ENCODE results near the gene ERC2. TPM values are rescaled to one million over a fixed set of nuclear protein-coding genes. Genes with fewer than 3 reads are reported as not detected.

The ERC2 gene
- polyA plus RNA-seq, 3 donors, result 0.04 to 0.54 TPM; not detected in 1

DNA sequence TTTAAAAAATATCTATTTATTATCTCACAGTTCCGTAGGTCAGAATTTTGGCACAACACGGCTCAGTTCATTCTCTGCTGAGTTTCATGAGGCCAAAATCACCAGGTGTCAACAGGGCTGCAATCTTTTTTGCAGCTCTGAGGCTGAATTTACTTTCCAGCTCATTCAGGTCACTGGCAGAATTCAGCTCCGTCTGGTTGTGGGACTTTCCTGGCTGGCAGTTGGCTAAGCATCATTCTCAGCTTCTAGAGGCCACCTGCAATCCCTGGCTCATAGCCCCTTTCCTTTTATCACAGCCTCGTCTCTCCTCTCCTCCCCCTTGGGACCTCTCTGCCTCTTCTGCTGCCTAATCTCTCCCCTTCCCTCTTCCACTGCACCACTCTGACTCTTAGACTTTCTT is 807.1 kb downstream of the ERC2 start:
- 49 to 67% (median 59%) methylated on average over 4 of the region's 4 CpGs for WGBS, 3 donors

DNA sequence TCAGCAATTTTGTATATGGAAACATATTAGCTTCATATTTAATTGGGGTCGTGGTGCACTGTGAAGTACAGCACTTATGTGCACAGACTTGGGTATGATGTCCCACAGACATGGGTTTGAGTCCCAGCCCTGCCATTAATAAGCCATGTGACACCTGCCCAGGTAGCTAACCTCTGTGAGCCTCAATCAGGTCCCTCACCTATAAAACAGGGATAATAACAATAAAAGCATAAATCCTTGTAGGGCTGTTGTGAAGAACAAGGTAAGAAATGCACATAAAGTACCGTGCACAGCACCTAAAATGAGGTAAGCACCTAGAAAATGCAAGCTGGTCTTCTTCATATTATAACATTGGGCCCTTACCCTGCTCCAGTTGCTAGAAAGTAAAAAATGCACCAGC is 807.6 kb downstream of the ERC2 start:
- H3K27ac ChIP-seq (ENCODE audit: low read depth, low read length), result no peak overlapping the region
- WGBS, 3 donors, result 76 to 92% (median 81%) methylated on average over 2 of the region's 2 CpGs

More for the DNA sequence above, 807.1 kb downstream of the ERC2 start:
- no peak overlapping the region for H3K27ac ChIP-seq (ENCODE audit: low read depth, low read length)

DNA sequence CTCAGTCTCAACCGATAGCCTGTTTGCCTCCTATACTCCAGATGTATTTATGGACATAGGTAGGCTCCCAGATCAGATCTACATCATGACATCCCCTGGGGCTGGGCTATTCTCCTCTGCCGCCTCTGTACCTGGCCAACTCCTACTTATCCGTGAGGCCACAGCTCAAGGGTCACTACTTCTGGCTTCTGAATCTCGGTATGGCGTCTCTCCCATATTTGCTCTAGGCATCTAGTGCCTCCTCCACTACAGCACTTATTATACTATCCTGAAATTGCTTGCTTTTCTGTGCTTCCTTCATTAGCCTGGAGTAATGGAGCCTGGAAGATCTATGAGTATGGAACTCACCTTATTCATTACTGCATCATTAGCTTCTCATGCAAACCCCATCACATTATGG is 808.6 kb downstream of the ERC2 start:
- H3K27ac ChIP-seq (ENCODE audit: low read depth, low read length), result no peak overlapping the region
- 87 to 95% (median 95%) methylated on average over 5 of the region's 5 CpGs for WGBS, 3 donors

DNA sequence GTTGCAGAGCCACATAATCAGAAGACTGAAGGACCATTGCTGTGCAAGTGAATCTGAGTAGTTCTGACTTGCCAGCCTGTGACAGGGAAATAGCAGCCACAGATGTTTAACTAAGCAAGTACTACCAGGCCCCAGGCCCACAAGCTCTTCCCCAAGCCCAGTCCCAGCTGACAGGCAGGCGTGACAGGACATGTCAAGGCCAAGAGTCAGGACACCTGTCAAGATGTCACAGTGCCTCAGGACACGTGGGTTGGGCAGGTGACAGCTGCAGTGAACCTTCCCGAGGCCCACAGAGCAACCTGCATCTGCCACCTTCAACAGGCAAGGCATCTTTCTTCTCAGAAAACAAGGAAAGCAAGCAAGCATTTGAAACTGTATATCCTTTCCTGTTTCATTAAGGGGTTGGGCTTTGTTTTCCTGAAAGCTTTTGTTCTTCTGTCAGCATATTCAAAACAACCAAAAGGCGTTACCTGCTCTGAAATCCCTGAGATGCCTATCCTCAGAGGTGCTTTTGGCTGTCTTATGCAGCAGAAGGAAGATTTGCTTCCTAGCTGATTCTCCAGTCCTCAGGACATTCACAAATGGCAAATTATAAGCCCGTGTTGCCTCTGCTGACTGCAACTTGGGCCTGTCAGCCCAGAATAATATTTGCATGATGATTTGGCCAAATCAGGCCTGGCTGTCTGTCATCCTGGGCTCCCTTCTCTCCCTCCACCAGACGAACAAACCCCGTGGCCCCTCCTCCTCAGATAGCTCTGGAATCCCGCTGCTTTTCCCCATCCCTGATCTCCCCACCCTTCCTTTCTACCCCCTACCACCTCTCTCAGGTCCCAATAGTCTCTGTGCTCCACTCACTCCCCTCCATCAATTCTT is 809.3 kb downstream of the ERC2 start:
- 63 to 82% (median 80%) methylated on average over 8 of the region's 8 CpGs for WGBS, 3 donors
- H3K27ac ChIP-seq (ENCODE audit: low read depth, low read length), result no peak overlapping the region

DNA sequence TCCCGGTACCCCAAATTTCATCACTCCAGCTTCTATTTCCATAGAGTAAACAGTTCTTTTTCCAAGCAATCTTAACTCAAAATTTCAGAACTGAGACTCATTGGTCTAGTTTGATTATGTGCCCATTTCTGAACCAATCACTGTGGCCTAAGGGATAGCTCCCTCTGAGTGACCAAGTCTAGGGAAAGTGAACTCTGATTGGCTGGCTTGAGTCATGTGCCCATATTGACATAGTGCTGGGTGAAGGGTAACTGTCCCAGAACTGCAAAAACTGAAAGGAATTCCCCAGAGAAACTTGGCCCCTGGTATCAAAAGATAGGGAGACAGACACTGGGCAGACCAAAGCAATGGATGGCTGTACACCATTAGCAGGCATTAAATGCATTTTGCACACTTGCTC is 810.0 kb downstream of the ERC2 start:
- no peak overlapping the region for H3K27ac ChIP-seq (ENCODE audit: low read depth, low read length)
- 93 to 100% (median 100%) methylated on average over 1 of the region's 1 CpG for WGBS, 3 donors

DNA sequence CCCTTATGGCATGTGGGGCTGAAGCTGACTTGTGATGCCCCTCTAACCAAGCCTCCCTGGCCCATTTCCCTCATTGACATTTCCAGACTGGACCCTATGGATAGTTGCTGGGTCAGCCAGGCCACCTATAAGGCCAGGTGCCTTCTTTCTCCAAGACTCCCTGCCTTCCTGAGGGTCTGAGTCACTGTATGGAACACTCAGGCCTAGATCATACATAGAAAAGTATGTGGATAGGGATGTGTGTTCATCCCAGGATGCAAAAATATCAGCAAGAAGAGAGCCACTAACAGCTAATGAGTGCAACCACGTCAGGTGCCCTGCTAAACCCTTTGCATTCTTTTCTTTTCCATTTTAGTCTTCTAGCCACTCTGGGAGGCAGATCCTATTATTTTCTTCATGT is 812.7 kb downstream of the ERC2 start:
- H3K27ac ChIP-seq (ENCODE audit: low read depth, low read length), result no peak overlapping the region
- 93 to 100% (median 97%) methylated on average over 1 of the region's 1 CpG for WGBS, 3 donors

DNA sequence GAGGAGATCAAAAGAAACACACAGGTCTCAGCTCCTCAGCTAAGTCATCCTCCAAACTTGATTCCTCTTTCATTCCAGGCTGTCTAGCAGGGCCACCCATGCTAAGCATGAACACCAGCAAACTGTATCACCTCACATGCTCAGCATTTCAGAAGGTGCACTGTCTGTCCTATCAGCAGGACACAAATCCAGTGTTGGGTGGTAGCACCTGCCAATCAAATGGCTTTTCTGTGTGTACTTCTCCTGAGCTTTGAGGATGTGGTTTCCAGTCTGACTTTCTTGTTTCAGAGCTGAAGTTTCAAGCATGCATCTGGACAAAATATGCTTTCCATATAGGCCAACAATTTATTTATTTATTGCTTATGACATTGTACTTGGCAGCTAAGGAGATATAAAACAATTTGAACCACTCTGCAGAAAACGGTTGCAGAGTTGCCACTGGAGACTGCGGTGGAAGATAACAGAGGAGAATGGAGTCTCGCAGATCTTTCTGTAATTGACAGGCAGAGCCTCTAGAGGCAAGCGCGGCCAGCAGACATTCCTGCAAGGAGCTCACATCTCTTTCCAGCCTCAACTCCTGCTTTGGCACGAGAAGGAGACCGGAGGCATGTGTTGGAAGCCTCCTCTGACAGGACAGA is 814.0 kb downstream of the ERC2 start:
- no peak overlapping the region for H3K27ac ChIP-seq (ENCODE audit: low read depth, low read length)
- 65 to 71% (median 70%) methylated on average over 7 of the region's 7 CpGs for WGBS, 3 donors

DNA sequence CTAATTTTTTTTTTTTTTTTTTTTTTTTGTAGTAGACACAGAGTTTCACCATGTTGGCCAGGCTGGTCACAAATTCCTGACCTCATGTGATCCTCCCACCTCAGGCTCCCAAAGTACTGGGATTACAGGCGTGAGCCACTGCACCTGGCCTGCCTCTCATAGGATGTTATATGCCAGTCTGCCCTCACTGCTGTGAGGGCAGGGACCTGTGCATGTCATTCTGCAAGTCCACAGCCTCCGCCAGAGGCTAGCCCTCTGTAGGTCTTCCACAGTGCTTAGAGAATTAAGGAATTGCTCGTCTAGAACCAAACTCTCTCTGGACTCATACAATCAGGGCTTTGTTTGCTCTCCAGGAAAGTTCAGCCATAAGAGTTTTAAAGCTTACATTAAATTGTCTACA is 817.3 kb downstream of the ERC2 start:
- H3K27ac ChIP-seq (ENCODE audit: low read depth, low read length), result no peak overlapping the region
- 85 to 96% (median 90%) methylated on average over 3 of the region's 3 CpGs for WGBS, 3 donors

DNA sequence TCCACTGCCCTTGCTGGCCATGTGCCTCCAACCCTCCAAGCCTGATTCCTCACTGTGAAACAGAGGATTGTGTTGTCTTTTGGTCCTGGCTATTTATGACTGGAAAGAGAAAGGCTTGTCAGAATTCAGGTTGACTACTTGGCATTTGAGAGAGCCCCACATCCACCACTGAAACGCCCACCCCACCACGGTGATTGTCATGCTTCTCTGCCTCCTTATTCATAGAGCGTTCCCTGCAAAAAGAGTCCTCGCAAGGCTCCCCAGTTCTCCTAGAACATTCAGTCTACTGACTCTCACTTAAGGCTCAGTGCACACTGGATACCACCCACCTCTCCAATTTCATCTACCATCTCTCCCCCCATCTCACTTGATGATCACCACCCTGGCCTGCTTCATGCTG is 818.3 kb downstream of the ERC2 start:
- H3K27ac ChIP-seq (ENCODE audit: low read depth, low read length), result no peak overlapping the region
- WGBS, 3 donors, result 75 to 91% (median 89%) methylated on average over 4 of the region's 4 CpGs

DNA sequence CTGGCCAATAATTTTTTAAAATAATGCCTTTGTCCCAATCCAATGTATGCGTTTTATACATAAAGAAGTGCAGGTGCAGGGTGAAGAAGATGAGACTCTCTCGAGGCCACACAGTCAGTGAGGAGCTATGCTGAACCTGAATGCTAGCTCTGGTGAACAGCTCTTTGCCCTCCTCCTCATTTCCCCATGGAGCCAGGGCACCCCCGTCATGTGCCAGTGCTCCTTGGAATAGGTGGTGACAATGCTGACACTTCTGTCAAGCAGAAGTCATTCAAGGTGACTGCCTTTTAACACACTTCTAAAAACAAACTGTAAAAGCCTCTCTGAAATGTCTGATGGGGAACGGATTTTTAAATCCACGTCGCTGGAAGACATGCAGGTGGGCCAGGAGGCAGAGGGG is 818.7 kb downstream of the ERC2 start:
- no peak overlapping the region for H3K27ac ChIP-seq (ENCODE audit: low read depth, low read length)
- WGBS, 3 donors, result 70 to 73% (median 72%) methylated on average over 6 of the region's 6 CpGs

DNA sequence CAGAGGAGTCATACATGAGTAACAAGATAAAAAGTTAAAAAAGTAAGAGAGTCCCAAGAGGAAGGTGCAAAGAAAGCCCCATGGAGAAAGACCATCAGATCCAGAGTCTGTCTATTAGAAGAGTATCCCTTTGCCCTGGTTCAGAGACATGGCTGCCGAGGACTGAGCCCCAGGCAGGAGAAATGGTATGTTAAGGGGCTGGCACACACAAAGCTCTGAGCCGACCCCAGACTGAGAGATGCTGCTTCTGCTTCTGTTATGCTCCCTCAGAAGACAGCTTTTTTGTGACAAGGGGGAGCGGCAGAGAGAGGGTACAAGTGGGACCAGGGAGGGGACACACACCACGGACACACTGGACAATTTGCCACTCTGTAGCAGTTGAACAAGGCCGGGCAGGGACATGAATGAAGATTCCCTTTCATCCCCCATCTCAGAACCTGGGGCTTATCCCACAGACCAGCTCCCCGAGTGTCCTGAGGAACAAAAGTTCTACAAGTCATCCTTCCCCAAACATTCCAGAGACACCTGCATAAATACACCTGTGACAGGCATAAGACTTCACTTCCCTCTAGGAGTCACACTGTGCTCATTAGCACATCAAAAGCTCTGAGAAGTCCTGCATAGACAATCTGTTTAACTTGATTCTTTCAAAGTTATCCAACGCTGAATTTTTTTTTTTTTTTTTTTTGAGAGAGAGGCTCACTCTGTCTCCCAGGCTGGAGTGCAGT is 819.5 kb downstream of the ERC2 start:
- H3K27ac ChIP-seq (ENCODE audit: low read depth, low read length), result no peak overlapping the region
- 56 to 81% (median 78%) methylated on average over 7 of the region's 7 CpGs for WGBS, 3 donors

DNA sequence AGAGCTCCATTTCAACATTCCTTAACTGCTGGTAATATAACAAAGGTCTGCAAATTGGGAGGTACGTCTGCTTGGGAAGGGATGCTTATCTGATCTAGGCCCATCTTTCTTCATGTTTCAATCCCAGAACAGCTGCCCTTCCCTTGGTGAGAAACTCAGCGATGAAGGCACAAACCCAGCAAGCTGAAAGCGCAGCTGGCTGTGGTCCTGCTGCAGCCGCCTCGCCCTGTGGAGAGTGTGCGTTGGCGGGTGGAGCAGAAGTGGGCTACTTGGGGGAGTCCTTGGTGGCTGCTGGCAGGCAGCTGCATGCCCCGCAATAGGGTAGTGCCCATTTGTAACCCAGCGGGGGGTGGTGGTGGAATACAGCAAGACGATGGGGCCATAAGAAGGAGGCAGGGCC is 820.6 kb downstream of the ERC2 start:
- H3K27ac ChIP-seq (ENCODE audit: low read depth, low read length), result no peak overlapping the region
- WGBS, 3 donors, result 66 to 71% (median 66%) methylated on average over 10 of the region's 10 CpGs

DNA sequence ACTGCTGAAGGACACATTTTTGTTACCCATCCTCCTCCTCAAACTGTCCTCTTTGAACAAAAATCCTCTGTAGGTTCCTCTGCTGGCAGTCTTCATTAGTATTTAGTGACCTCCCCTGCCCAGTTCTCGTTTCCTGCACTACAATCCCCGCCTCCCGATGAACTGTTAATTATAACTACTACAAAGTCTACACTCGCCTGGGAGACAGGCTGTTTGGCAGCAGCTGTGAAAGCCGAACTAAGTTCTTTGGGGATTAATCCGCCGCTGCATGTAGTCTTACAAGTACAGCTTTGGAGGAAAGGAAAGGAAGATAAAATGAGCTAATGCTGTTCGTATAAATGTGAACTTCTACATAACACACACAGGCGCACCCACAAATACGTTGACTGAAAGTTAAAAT is 821.2 kb downstream of the ERC2 start:
- 37 to 56% (median 46%) methylated on average over 10 of the region's 10 CpGs for WGBS, 3 donors
- H3K27ac ChIP-seq (ENCODE audit: low read depth, low read length), result no peak overlapping the region

DNA sequence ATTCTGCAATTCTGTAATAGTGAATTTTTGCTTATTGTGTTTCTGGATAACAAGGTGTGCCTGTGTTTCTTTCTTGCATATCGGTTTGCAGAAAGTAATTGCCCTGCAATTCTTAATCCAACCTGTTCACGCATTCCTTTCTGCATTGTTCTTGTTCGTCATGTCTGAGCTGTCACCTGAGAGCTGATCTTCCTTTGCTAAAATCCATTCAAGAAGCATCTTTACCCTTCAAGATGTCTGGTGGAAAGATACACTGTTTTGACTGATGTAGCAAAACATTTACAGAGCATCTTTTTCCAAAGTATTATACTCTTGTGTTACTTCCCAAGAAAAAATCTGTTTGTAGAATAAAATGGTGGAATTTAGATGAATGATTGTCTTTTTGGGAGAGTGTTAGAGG is 822.1 kb downstream of the ERC2 start:
- no peak overlapping the region for H3K27ac ChIP-seq (ENCODE audit: low read depth, low read length)
- WGBS, 3 donors, result 75 to 97% (median 96%) methylated on average over 3 of the region's 3 CpGs

DNA sequence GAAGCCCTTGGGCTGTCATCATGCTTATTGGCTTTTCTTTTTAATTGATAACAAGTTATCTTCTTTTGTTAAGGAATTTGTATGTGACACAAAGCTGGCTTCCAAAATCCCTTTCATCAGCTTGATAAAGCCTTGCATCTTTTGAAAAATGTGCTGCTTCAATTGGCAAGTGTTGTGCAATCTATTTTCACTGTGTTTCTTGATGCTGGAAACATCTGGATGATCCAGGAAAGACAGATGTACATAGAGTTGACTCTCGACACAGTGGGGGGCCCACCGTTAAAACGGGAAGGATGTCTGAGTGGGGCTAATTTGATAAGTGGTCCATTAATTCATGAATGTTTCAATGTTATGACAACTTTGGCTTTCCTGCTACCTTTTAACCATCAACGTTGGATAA is 822.8 kb downstream of the ERC2 start:
- 21 to 34% (median 31%) methylated on average over 4 of the region's 4 CpGs for WGBS, 3 donors
- no peak overlapping the region for H3K27ac ChIP-seq (ENCODE audit: low read depth, low read length)

DNA sequence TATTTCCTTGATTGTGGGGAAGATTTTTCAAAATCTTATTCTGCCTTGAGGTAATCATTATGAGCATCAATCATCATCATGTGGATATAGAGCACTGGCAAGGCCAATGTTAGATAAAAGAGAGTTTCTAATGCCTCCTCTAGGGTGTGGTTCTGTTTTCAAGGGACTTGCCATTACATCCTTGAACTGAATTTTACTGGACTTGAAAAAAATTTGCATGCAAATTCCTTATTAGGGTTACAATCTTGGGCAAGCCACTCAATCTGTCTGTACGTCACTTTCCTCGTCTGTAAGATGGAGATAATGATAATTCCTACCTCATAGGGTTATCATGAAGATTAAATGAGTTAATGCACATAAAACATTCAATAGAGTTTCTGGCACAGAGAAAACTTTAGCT is 825.0 kb downstream of the ERC2 start:
- WGBS, 3 donors, result 70 to 94% (median 85%) methylated on average over 2 of the region's 2 CpGs
- H3K27ac ChIP-seq (ENCODE audit: low read depth, low read length), result no peak overlapping the region

DNA sequence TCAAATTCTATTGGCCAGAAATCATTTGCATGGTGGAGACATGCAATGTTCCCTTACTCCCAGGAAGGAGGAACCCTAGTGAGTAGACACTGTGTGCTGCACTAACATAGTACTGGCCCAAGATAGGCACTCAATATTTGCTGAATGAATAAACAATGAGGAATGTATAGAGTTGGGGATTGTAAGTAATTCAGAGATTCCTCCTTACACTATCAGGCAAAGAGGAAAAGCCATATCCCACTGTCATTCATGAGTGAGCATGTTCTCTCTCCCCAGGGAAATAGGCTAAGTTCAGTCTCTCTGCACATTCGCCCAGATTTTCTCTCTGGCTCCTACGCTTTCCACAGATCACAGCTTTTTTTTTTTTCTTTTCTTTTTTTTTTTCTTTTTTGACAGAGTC is 826.3 kb downstream of the ERC2 start:
- WGBS, 3 donors, result 82 to 87% (median 84%) methylated on average over 2 of the region's 2 CpGs
- H3K27ac ChIP-seq (ENCODE audit: low read depth, low read length), result no peak overlapping the region

DNA sequence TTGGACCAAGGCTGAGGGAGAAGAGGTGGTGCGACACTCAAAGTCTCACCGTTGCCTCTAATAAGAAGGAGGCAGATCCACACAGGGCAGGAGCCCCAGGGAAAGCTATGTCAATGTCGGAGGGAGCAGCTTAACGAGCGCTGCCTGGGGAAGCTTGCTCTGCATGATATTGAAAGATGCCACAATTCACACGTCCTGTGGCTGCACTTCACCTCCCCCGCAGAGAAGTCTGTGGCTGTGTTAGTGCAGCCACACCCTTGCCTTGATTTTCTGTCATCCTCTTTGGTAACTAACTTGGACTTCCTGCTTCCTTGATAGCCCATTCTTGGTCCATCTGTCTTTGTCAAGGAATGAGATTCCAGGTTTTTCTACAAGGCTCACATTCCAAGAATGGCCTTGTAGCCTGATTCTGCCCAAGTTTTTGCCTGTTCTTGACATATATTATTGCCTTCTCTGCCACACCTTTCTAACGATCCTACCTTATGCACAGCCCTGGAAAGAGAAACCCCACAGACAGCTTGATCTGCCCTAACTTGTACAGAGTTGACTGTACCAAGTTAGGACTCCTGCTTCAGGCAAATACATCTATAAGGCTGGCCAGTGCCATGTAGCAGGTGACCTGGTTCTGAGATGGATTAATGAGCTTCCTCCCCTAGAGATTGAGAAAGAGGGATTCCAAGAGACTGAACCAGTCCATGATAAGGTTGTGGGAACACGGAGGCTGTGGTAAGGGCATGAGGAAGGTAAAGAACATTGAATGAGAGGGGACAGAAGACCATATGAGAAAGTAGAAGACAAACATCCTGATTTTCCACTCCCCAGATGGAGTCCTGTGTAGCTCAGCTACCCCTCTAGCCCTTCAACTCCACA is 828.1 kb downstream of the ERC2 start:
- 62 to 65% (median 65%) methylated on average over 9 of the region's 9 CpGs for WGBS, 3 donors
- H3K27ac ChIP-seq (ENCODE audit: low read depth, low read length), result no peak overlapping the region

Measured in adipose tissue (tissue), 3 donors.